NCI-H748 (cell line): ENCODE data around the gene NUAK1.
"Not testable (repeated sequence)": the region's sequence is repeated elsewhere in the genome, so short reads cannot be mapped to it uniquely, and the experiment has no call there.

Source experiments
- DNase-seq: peaks from one replicate; lab custom pipeline; 2025; ENCODE audit not compliant: unreplicated experiment; lab: John Stamatoyannopoulos, UW

The NUAK1 gene

DNA sequence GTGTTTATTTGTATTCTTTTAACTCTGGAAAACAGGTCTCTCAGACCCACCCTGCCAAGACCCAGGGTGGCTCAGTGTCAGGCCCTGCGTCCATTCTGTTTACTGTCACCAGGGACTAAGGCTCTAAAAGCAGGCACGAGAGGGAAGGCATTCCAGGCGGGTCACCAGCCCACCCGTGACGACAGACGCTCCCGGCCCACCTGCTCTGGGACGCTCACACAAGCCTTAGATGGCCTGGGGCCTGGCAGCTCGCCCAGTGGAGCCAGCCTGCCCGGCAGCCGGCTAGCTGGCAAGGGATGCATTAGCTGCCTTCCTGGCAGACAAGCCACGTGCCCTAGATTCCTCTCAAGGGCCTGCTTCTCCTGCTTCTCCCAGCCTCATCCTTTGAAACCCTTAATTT lies 9.2 kb upstream of the NUAK1 start:
- DNase-seq = no peak

DNA sequence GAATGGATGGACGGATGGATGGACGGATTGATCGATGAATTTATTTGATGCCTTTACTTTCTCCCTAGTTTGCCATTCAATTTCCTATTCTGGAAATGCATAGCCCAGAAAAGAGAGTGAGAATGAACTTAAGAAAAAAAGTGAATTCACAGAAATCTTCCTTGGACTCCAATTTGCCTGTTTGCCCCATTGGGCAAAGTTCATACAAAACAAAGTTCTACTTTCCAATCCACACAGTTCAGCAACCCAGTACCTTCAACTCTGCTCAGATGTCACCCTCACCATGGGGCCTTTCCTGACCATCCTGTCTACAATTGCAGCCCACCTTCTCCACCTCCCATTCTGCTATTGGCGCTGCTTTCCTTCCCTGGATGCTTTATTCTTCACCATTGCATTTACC lies 8.2 kb upstream of the NUAK1 start:
- DNase-seq = no peak

DNA sequence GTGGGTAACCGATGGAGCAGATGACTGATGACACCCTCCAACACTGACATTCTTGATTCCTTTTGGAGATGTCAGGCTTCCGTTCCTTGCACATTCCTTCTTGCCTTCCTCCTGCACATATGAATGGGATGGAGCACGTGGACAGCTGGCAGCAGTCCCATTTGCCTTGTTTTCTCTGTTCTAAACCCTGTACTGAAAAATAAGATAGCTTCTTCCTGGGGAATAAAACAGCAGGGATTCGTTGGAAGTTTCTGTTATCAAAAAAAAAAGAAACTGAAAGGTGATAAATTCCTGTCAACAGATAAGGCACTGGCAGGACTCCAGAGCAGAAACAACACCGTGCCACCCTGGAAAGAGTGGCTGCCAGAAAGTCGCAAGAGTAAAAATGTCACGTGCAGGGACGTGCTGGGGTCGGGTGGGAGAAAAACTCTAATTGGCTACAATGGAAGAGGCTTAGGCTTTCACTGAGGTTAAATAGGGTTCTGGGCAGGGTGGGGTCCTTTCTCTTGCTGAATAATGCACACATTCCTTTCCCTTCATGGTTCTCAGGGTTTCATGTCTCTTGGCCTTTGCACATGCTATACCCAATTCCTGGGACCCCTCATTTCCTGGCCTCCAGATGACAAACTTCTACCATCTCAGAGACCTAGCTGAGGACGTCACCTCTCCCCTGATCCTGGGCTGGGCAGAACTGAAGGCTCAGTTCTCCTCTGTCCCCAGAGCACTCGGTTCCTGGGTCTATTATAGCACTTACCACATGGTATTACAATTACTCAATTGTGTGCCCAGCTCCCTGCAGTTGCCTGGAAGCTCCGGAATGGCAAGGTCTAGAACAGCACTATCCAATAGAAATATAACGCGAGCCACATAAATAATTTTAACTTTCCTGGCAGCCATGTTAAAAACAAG lies 7.0 kb upstream of the NUAK1 start:
- no peak for DNase-seq

DNA sequence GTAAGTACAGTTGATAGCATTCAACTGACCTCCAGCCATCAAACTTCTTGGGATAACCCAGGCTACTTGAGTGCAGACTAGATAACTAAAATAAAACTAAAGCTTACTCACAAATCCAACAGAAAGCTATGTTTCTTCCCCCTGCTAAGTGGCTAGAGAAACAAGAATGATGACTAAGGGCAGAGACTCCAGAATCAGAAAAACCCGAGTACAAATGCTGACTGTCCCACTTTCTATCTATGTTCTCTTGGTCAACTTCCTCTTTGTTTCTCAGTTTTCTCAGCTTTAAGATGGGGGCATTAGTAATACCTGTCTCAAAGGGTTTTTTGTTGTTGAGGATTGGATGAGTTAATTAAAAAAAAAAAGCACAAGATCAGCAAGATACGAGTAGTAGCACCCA lies 6.1 kb upstream of the NUAK1 start:
- no peak for DNase-seq

DNA sequence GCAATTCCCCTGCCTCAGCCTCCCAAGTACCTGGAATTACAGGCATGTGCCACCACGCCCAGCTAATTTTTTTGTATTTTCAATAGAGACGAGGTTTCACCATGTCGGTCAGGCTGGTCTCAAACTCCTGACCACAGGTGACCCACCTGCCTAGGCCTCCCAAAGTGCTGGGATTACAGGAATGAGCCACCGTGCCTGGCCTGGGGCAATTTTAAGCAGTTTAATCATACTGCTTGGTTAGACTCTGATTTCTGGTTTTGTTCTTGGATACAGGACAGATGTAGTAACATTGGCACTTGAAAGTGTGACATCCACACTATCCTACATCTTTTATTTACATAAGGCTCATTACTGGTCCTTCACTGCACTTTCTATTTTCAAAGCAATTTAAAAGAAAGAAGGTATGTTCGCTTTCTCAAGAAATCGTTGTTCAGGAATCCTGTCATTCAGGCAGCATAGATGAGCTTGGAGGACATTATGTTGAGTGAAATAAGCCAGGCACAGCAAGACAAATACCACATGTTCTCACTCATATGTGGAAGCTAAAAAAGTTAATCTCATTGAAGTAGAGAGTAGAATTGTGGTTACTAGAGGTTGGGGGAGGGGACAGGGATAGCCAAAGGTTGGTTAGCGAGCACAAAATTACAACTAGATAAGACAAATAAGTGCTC lies 4.0 kb upstream of the NUAK1 start:
- DNase-seq = no peak

DNA sequence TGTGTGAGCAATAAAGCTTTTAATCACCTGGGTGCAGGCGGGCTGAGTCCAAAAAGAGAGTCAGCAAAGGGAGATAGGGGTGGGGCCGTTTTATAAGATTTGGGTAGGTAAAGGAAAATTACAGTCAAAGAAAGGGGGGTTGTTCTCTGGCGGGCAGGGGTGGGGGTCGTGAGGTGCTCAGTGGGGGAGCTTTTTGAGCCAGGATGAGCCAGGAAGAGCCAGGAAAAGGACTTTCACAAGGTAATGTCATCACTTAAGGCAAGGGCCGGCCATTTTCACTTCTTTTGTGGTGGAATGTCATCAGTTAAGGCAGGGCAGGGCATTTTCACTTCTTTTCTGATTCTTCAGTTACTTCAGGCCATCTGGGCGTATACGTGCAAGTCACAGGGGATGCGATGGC lies 3.2 kb upstream of the NUAK1 start:
- not testable (repeated sequence) for DNase-seq

DNA sequence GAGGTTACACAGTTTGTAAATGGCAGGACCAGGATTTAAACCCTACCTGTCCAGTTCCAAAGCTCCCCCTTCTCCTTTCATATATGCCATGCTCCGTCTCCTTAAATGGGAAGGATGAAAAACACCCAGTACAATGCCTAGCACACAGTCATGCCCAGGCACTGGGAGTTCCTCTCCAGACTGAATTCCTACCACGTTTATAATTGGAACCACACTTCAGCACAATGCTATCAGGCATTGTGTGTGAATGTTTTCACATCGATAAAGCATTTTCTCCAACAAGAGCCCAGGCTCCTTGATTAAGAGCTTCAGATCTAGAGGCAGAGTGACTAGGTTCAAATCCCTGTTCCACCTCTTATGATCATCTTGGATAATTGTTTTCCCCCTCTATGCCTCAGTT lies 2.7 kb upstream of the NUAK1 start:
- DNase-seq = no peak

DNA sequence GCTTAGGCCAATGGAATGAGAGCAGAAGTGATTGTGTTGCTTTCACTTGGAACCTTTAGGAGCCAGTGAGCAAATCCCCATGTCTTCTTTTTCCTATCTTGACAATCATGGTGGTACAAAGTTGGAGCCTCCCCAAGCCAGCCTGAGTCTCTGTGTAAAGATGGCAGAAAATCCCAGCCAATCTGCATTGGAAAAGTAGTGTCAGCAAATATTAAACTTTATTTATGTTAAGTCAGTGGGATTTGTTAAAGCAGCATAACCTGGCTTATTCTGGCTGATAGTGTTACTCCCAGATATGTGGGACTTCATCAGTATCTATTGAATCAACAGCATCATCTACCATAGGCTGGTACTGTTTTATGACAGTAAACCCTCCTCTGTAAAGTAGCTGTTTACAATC lies 2.2 kb upstream of the NUAK1 start:
- DNase-seq = no peak

DNA sequence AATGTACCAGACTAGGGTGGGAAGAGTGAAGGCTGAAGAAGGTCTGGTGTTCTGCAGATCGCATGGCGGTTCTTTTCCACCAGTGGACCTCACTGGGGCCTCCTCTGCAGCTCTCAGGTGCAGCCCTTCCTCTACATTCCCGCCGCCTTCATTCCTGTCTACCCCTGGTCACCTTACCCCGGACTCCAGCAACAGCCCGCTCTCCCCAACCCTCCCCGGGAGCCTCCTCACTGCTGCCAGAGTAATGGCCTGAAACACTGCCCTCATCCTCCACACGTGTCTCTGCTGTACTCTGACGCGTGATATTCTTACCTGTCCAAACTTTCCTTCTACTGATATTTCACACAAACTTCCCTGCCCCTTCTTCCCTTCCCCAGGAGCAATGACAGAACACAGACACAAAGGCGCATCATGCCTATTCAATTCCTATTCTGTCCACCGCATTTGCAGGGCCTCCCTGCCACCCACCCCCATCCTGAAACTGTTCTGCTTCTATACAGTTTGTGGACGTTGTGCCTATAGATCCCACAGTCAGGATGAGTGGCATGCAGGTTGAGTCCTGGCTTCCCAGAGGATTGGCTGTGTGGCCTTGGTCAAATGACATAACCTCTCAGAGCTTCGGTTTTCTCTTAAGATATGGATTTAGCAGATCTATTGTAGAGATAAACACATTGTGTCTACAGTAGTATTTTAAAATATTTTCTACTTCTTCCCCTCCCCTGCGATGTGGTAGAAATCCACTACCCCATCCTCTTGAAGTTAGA lies 1.7 kb upstream of the NUAK1 start:
- DNase-seq = no peak

DNA sequence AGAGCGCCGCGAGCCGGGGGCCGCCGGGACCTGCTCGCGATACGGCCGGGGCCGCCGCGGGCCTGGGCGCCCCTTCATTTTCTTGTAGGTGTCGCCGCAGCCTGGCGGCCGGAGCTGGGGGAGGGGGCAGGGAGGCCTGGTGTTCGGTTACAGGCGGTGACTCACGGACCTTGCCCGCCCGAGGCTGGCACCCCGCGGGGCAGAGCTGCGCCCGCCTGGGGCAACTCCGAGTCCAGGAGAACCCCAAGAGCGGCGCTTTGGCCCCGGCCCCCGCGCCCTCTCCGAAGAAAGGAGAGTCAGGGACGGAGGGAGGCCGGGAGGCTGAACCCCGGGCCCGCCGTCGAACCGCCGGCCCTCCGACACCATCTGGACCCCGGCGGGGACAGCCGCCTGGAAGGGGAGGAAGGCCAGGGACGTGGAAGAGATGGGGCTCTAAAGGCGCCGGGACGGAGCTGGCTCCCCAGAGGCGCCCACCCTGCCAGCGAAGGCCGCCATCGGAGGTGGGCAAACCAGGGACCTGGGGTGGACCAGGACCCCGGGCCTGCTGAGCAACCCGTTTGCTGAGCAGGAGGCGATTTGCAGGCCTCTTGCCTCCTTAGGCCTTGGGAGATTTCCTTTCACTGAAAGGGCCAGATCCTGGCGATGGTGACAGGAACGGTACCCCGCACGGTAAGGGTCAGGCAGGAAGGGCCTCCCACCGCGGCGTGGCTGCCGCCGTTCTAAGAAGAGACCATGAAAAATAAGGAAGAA lies 843 bp upstream of the NUAK1 start:
- peak; percentile 71 for DNase-seq

DNA sequence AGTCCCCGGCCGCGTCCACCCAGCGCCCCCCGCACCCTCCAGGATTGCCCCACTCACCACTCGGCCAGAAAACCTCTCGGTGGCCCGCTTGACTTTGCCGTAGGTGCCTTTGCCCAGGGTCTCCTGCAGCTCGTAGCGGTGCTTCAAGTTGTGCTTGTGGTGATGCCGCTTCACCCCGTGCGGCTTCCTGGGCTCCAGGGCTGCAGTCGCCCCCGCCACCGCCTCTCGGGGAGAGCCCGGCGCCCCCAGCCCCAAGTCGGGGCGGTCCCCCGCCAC lies 459 bp downstream of the NUAK1 start:
- peak; percentile 62 for DNase-seq

DNA sequence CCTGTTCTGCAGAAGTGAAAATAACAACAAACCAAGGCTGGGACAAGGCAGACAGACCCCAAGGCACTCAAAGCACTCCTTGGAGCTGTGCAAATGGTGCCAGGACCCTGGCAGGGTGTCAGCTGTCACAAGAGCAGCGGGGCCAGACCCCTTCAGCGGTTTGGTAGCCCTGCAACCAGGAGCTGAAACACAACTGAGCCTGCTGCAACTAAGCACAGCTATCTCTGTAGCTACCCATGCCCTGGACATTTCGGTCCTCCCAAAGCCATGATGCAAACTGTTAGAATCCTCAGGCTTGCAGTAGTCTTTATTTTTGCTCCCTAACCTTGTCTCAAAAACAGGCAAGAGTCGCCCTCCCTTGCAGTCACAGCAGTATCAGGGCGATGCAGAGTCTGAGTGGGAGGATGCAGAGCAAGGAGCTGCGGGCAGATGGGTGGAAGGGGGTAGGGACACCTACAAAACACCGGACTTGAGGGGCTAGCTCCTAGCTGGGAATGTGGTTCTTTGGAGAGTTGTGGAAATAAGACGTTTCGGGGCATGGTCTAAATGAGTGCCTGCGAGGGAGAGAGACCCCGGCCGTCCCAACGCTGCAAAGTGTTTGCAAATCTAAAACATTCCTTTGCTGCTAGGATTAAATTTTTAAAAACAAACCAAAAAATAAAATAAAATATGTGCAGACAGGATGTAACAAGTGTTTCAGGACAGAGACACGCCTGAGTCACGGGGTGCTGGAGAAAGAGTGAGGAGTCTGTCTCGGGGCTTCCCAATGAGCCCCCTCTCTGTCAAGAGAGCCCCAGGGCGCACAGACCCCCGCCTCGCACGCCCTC lies 1.0 kb downstream of the NUAK1 start:
- peak; percentile 15 for DNase-seq

DNA sequence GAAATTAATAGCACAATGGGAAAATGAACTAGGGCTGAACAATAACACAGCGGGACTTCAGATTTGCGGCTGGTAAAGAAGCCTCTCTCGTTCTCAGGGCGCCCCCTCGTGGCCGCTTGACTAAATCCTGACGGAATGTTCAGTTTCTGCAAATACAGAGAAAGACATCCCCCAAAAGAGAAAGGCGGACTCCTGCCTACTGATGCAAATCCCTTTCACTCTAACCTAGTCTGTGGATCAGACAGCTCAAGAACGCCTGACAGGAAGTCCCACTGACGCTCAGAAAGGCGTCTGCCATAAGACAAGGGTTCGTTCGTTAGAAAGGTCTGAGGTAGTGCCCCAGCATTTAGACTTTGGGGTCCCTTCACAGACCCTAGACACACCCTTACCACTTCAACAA lies 2.5 kb downstream of the NUAK1 start:
- DNase-seq = peak; percentile 86

DNA sequence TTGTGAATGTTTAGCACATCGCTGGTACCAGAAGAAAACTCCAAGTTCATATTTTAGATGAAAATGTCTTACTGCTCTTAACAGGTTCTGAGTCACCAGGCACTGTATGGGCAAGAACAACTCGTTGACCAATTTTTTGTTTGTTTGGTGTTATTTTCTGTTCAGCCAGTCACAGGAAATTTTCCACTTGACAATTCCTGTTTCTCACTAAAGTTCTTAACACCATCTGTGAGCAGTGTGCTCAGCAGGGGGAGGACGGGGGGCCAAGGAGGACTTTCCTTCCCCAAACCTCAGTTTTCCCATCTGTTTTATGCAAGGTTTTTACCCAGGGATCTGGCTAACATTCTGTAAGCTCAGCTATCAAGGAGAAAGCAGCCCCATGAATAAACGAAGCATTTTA lies 3.0 kb downstream of the NUAK1 start:
- peak; percentile 39 for DNase-seq

DNA sequence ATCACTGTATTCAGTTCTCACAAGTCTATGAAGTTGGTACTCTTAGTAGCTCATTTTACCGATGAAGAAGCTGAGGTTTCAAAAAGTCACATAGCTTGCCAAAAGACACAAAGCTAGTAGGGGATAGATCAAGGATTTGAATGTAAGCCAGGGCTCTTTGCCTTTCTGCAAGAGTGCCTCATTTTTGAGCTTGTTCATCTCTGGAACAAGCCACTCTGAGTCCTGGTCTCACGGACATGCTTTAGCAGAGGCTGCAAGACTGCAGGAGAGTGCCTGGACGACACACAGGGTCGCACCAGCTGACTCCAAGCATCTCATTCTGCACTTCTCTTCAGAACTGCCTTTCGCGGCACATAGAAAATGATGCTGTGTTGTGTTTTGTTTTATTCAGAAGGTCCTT lies 3.7 kb downstream of the NUAK1 start:
- no peak for DNase-seq

DNA sequence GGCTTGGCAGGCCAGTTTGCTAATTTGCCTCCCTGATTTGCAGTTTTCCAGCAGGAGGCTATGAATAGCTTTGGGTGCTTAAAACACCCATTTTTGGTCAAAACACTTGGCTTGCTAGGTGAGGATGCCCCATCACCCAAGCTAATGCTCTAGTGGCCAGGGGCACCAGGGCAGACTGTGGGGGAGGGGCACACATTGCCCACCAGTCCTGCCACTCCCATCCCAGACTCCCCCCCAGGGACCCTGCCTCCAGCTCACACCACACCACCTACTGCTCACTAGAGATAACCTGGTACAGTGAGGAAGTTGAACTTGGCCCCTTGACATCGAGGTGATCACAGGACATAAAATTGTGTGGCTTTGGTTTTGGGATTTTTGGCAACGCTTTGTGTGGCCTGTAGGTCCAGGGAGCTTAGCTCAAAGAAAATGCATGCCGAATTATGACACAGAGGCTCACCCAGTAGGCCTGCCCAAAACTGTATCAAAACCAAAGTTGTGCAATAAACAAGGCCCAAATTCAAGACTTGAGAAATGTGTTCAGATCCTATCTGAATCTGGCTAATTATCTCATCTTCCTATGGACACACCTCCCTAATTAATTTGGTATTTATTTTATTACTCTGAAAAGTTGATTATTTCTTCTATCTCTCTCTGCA lies 4.3 kb downstream of the NUAK1 start:
- no peak for DNase-seq

DNA sequence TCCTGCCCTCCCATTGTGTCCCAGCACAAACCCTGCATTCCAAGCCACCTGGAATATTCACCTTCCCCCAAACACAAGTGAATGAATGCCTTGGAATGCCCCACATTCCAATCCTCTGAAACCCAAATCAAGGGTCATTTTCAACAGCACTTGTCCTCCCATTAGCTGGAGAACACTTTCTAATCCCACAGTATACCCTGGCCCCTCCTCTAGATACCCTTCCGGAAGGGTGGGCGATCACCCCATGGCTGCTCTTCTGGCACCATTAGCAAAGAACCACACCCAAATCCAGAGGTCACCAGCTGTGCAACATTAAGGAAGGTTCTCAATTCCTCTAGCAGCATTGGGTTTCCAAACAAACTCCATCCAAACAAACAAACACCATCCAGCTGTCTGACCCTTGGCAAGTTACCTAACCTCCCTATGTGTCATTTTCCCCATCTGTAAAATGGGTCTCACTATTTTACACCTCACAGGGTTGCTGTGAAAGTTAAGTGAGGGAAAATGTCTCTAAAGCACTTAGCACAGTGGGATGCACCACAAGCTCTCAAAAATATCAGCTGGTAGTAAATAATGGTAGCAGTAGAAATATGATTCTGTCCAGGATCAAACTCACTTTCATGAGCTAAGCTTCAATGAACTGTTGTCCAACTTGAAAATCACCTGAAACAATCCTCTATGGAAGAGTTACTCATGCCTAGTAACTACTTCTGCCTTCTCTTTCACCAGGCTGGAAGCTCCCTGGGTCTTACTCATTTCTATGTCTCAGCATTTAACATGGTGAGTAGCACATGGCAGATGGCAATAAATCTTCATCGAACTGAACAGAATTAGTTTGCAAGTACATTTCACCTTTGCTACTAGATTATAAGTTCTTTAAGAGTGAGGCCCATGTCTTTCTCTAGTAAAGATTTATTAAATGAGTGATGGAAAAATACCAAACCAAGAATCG lies 5.3 kb downstream of the NUAK1 start:
- DNase-seq = no peak

DNA sequence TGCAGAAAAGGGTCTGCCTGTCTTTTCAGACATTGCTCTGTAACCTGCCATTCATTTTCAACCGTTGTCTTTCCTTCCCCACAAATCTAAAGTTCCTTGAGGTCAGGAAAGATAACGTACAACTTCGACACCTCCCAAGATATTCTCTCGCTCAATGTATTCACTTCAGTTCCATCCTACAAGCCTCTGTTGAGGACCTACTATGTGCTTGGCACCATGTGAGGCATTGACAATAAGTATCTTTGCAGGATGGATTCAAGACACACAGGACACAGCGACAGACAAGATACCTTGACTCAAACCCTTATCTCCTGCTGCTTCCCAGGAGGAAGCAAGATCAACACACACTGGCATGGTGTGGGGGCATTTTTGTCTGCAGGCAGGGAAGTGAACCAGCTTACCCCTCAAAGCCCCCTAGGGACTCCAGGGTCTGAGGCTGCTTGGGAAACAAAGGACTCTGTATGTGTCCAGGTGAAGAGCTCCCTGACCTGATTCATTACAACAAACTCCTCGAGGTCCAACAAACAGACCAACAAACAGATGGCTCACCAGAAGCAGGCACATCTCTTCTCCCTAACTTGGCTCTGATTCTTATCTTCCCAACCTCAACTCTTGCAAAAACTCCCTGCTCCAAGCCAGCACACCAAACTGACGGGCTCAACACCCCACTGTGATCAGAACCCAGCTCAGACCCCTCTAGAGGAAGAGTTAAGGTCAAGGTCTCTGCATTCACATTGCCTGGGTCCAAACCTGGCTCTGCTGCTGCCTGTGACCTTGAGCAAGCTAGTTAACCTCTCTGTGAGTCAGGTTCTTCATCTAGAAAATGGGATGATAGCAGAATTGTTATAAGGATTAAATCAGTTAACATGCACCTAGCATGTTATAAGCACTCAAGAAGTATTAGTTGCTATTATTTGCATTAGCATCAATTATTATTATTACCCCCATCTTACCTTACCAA lies 6.3 kb downstream of the NUAK1 start:
- no peak for DNase-seq
